ENCODE results near the gene INTS1.
"Not testable (repeated sequence)": the region's sequence is repeated elsewhere in the genome, so short reads cannot be mapped to it uniquely, and the experiment has no call there.

The INTS1 gene

GRCh38 chr7:1444214-1444924 is 59.8 kb downstream of the INTS1 start:
- DNase-seq, result no peak

GRCh38 chr7:1443587-1444200 is 60.5 kb downstream of the INTS1 start:
- not testable (repeated sequence) for DNase-seq

GRCh38 chr7:1442355-1443124 is 61.6 kb downstream of the INTS1 start:
- no peak for DNase-seq

- no peak for DNase-seq
These were observed 62.4 kb downstream of the INTS1 start for GRCh38 chr7:1441615-1442354.

- no peak for DNase-seq
These were observed 63.6 kb downstream of the INTS1 start for GRCh38 chr7:1440620-1441019.

GRCh38 chr7:1439373-1440363 is 64.5 kb downstream of the INTS1 start:
- no peak for DNase-seq

GRCh38 chr7:1438821-1439220 is 65.4 kb downstream of the INTS1 start:
- DNase-seq, result no peak

- DNase-seq, result no peak
These were observed 66.0 kb downstream of the INTS1 start for GRCh38 chr7:1438208-1438607.

- no peak for DNase-seq
These were observed 66.9 kb downstream of the INTS1 start for GRCh38 chr7:1437155-1437880.

- DNase-seq, result no peak
These were observed 67.6 kb downstream of the INTS1 start for GRCh38 chr7:1436608-1437007.

GRCh38 chr7:1434891-1435670 is 69.1 kb downstream of the INTS1 start:
- no peak for DNase-seq

GRCh38 chr7:1434165-1434718 is 69.9 kb downstream of the INTS1 start:
- no peak for DNase-seq

- no peak for DNase-seq
These were observed 70.9 kb downstream of the INTS1 start for GRCh38 chr7:1433128-1433920.

- DNase-seq, result peak; percentile 87
These were observed 71.6 kb downstream of the INTS1 start for GRCh38 chr7:1432411-1433082.

GRCh38 chr7:1431634-1432380 is 72.4 kb downstream of the INTS1 start:
- no peak for DNase-seq

GRCh38 chr7:1431226-1431625 is 73.0 kb downstream of the INTS1 start:
- DNase-seq, result no peak

GRCh38 chr7:1430056-1430845 is 73.9 kb downstream of the INTS1 start:
- DNase-seq, result no peak

Measured in activated CD8-positive, alpha-beta memory T cell treated with anti-CD3 and anti-CD28 coated beads, Interleukin-2, amount 50 U/mL, for 4 hours (primary cell).